ENCODE measurements around the gene PAK5.

The PAK5 gene

GRCh38 chr20:9815632-9816031, 23.2 kb downstream of the PAK5 start:
- Histone ChIP-seq H3K36me3 (replicated peaks; ENCODE audit: insufficient read depth, low read length) (no peaks in the 10 kb centered on the region), H3K79me2 (ENCODE audit: low read length) (no peaks in the 10 kb centered on the region), H2AFZ (ENCODE audit: low read length) (no peak overlapping the region), H3K27me3 (replicated peaks; ENCODE audit: insufficient read depth, low read length) (no peaks in the 10 kb centered on the region), H3K27ac (ENCODE audit: low read length) (no peak overlapping the region), H3F3A (ENCODE audit: insufficient read depth, low read length) (no peaks in the 10 kb centered on the region), H3K9ac (ENCODE audit: low read length) (no peak overlapping the region), H3K4me1 (ENCODE audit: low read length) (no peaks in the 10 kb centered on the region), H4K20me1 (ENCODE audit: insufficient read depth, low read length) (no peaks in the 10 kb centered on the region), H3K9me2 (replicated peaks; ENCODE audit: insufficient read depth, low read length) (no peaks in the 10 kb centered on the region), H3K9me3 (replicated peaks; ENCODE audit: insufficient read depth, low read length) (no peaks in the 10 kb centered on the region), H3K4me2 (ENCODE audit: low read depth, low read length) (no peak overlapping the region), H3K4me3 (ENCODE audit: low read length) (no peak overlapping the region)
- TF ChIP-seq EZH2 (optimal IDR thresholded peaks at IDR 0.05; ENCODE audit: low read depth, low read length), result no peak
- TF ChIP-seq EZH2phosphoT487 (IDR thresholded peaks at IDR 0.05; ENCODE audit: low read length), result no peak
- TF ChIP-seq CTCF (IDR thresholded peaks at IDR 0.05; ENCODE audit: low read length), result no peak
- no peak for DNase-seq

- no peaks in the 10 kb centered on the region for H3K4me1 ChIP-seq (ENCODE audit: low read length)
- no peaks in the 10 kb centered on the region for H3K79me2 ChIP-seq (ENCODE audit: low read length)
- H4K20me1 ChIP-seq (ENCODE audit: insufficient read depth, low read length), result no peaks in the 10 kb centered on the region
- H3K36me3 ChIP-seq (replicated peaks; ENCODE audit: insufficient read depth, low read length), result no peaks in the 10 kb centered on the region
- H3K27me3 ChIP-seq (replicated peaks; ENCODE audit: insufficient read depth, low read length), result no peaks in the 10 kb centered on the region
- H3K4me3 ChIP-seq (ENCODE audit: low read length), result no peak overlapping the region
- H3K9me3 ChIP-seq (replicated peaks; ENCODE audit: insufficient read depth, low read length), result no peaks in the 10 kb centered on the region
- H3K4me2 ChIP-seq (ENCODE audit: low read depth, low read length), result no peak overlapping the region
- TF ChIP-seq CTCF (IDR thresholded peaks at IDR 0.05; ENCODE audit: low read length) (no peak), EZH2 (optimal IDR thresholded peaks at IDR 0.05; ENCODE audit: low read depth, low read length) (no peak), EZH2phosphoT487 (IDR thresholded peaks at IDR 0.05; ENCODE audit: low read length) (no peak)
- no peaks in the 10 kb centered on the region for H3K9me2 ChIP-seq (replicated peaks; ENCODE audit: insufficient read depth, low read length)
- DNase-seq, result no peak
- H3F3A ChIP-seq (ENCODE audit: insufficient read depth, low read length), result no peaks in the 10 kb centered on the region
- no peak overlapping the region for H2AFZ ChIP-seq (ENCODE audit: low read length)
- H3K9ac ChIP-seq (ENCODE audit: low read length), result no peak overlapping the region
- H3K27ac ChIP-seq (ENCODE audit: low read length), result no peak overlapping the region
Observed at GRCh38 chr20:9810738-9811137, 28.1 kb downstream of the PAK5 start.

- no peak for TF ChIP-seq CTCF (IDR thresholded peaks at IDR 0.05; ENCODE audit: low read length)
- TF ChIP-seq EZH2phosphoT487 (IDR thresholded peaks at IDR 0.05; ENCODE audit: low read length), result no peak
- TF ChIP-seq EZH2 (optimal IDR thresholded peaks at IDR 0.05; ENCODE audit: low read depth, low read length), result no peak
- DNase-seq, result no peak
- Histone ChIP-seq H3K79me2 (ENCODE audit: low read length) (no peaks in the 10 kb centered on the region), H3K4me3 (ENCODE audit: low read length) (no peak overlapping the region), H3F3A (ENCODE audit: insufficient read depth, low read length) (no peaks in the 10 kb centered on the region), H3K9me2 (replicated peaks; ENCODE audit: insufficient read depth, low read length) (no peaks in the 10 kb centered on the region), H2AFZ (ENCODE audit: low read length) (no peak overlapping the region), H3K36me3 (replicated peaks; ENCODE audit: insufficient read depth, low read length) (no peaks in the 10 kb centered on the region), H3K4me2 (ENCODE audit: low read depth, low read length) (no peak overlapping the region), H4K20me1 (ENCODE audit: insufficient read depth, low read length) (no peaks in the 10 kb centered on the region), H3K4me1 (ENCODE audit: low read length) (no peaks in the 10 kb centered on the region), H3K9ac (ENCODE audit: low read length) (no peak overlapping the region), H3K27ac (ENCODE audit: low read length) (no peak overlapping the region), H3K27me3 (replicated peaks; ENCODE audit: insufficient read depth, low read length) (no peaks in the 10 kb centered on the region), H3K9me3 (replicated peaks; ENCODE audit: insufficient read depth, low read length) (no peaks in the 10 kb centered on the region)
Observed at GRCh38 chr20:9809271-9809670, 29.6 kb downstream of the PAK5 start.
